Neural cell (in vitro differentiated cells): ENCODE measurements around the gene GAST. TPM values are rescaled to one million over a fixed set of nuclear protein-coding genes. Genes with fewer than 3 reads are reported as not detected.

Experiments
- H2AFZ ChIP-seq: fragments of 200-600, 300-800 bp; sonication (generic), shearing (Covaris generic); 2 replicates; pipeline ENCODE4 v1.6.0; 2014; ENCODE audit warnings: low read depth, mild to moderate bottlenecking, antibody characterized with exemption, low read length, moderate library complexity
- H3F3A ChIP-seq: fragments of 200-600 bp; shearing (Covaris generic); 2 replicates; pipeline ENCODE4 v1.6.1; 2016; ENCODE audit warnings: mild to moderate bottlenecking, moderate library complexity, mixed read lengths, antibody characterized with exemption, low read length; ENCODE audit not compliant: insufficient read depth, poor library complexity, severe bottlenecking
- H3K27ac ChIP-seq: fragments of 200-600, 300-800 bp; sonication (generic), shearing (Covaris generic); 2 replicates; pipeline ENCODE4 v1.5.1; 2014; ENCODE audit warnings: mild to moderate bottlenecking, low read length, moderate library complexity
- H3K27me3 ChIP-seq: fragments of 300-800, 200-600 bp; sonication (generic), shearing (Covaris generic); 2 replicates; pipeline ENCODE4 v1.6.0; 2014; ENCODE audit warnings: mild to moderate bottlenecking, low read depth, low read length, moderate library complexity; ENCODE audit not compliant: insufficient read depth
- H3K36me3 ChIP-seq: fragments of 300-800, 200-600 bp; sonication (generic), shearing (Covaris generic); 2 replicates; pipeline ENCODE4 v1.5.1; 2014; ENCODE audit warnings: mild to moderate bottlenecking, antibody characterized with exemption, low read length, moderate library complexity; ENCODE audit not compliant: insufficient read depth
- H3K4me2 ChIP-seq: fragments of 300-800, 200-600 bp; sonication (generic), shearing (Covaris generic); 2 replicates; pipeline ENCODE4 v1.6.0; 2014; ENCODE audit warnings: mild to moderate bottlenecking, low read length
- H3K4me3 ChIP-seq: fragments of 300-800, 200-600 bp; sonication (generic), shearing (Covaris generic); 2 replicates; pipeline ENCODE4 v1.5.1; 2014; ENCODE audit warnings: mild to moderate bottlenecking, low read length, moderate library complexity
- H3K79me2 ChIP-seq: fragments of 200-600 bp; shearing (Covaris generic); replicated peaks from 2 replicates; pipeline ENCODE4 v1.6.0; 2014; ENCODE audit warnings: mild to moderate bottlenecking, low read length, moderate library complexity; ENCODE audit not compliant: insufficient read depth
- H3K9ac ChIP-seq: fragments of 300-800, 200-600 bp; sonication (generic), shearing (Covaris generic); 2 replicates; pipeline ENCODE4 v1.6.1; 2016; ENCODE audit warnings: mild to moderate bottlenecking, low read length, mixed read lengths
- H3K9me2 ChIP-seq: fragments of 200-600 bp; shearing (Covaris generic); 2 replicates; pipeline ENCODE4 v1.6.1; 2016; ENCODE audit warnings: mild to moderate bottlenecking, low read length, mixed read lengths; ENCODE audit not compliant: insufficient read depth
- H3K9me3 ChIP-seq: fragments of 200-600, 300-800 bp; sonication (generic), shearing (Covaris generic); 2 replicates; pipeline ENCODE4 v1.6.1; 2016; ENCODE audit warnings: mild to moderate bottlenecking, mixed run types, low read length, moderate library complexity, mixed read lengths
- H4K20me1 ChIP-seq: fragments of 200-600 bp; shearing (Covaris generic); 2 replicates; pipeline ENCODE4 v1.6.1; 2016; ENCODE audit warnings: mild to moderate bottlenecking, mixed run types; ENCODE audit not compliant: insufficient read depth
- EP300 ChIP-seq: fragments of 450-650 bp; conservative IDR thresholded peaks from 2 replicates; pipeline ENCODE4 v1.6.1; 2014; ENCODE audit warnings: antibody characterized with exemption, mild to moderate bottlenecking, moderate library complexity; ENCODE audit not compliant: poor library complexity, severe bottlenecking
- EZH2 ChIP-seq: fragments of 200-600, 300-800 bp; shearing (Covaris generic), sonication (generic); IDR thresholded peaks from 2 replicates; pipeline ENCODE4 v1.6.1; 2014; ENCODE audit warnings: antibody characterized with exemption, low read length, borderline replicate concordance, mild to moderate bottlenecking; ENCODE audit not compliant: insufficient read depth, poor library complexity, severe bottlenecking
- MXI1 ChIP-seq: fragments of 450-650 bp; conservative IDR thresholded peaks from 2 replicates; pipeline ENCODE4 v1.6.1; 2014; ENCODE audit warnings: antibody characterized with exemption, mild to moderate bottlenecking; ENCODE audit not compliant: poor library complexity, severe bottlenecking
- POLR2AphosphoS5 ChIP-seq: IDR thresholded peaks from 2 replicates; pipeline ENCODE4 v1.6.1; 2012
- RAD21 ChIP-seq: fragments of 450-650 bp; conservative IDR thresholded peaks from 2 replicates; pipeline ENCODE4 v1.6.1; 2014; ENCODE audit warnings: antibody characterized with exemption, mild to moderate bottlenecking, moderate library complexity
- REST ChIP-seq: IDR thresholded peaks from 2 replicates; pipeline ENCODE4 v1.6.1; 2012; ENCODE audit warnings: borderline replicate concordance
- SMC3 ChIP-seq: fragments of 450-650 bp; conservative IDR thresholded peaks from 2 replicates; pipeline ENCODE4 v1.6.1; 2014; ENCODE audit warnings: antibody characterized with exemption, mild to moderate bottlenecking, moderate library complexity; ENCODE audit not compliant: poor library complexity
- TAF1 ChIP-seq: IDR thresholded peaks from 2 replicates; pipeline ENCODE4 v1.6.1; 2012; ENCODE audit warnings: low read depth
- polyA plus RNA-seq: library from polyadenylated mRNA; depleted of rRNA; stranded (reverse); fragments of >200 nt; gene quantifications from 2 replicates; pipeline ENCODE4 v1.2.3, GENCODE V29; 2014
- TF ChIP-seq, protein P1 (sequence below): fragments of 450-650 bp; IDR thresholded peaks from 2 replicates; pipeline ENCODE4 v1.5.1; 2014; ENCODE audit warnings: antibody characterized with exemption, mild to moderate bottlenecking, moderate library complexity; ENCODE audit not compliant: poor library complexity, severe bottlenecking

The GAST gene
- polyA plus RNA-seq, 1 donor from 2014 or later: not detected

GRCh38 chr17:41723801-41724475, 11.8 kb downstream of the GAST start:
- H3K79me2 ChIP-seq: no peaks in the 10 kb centered on the region
- TF ChIP-seq, protein P1, sequence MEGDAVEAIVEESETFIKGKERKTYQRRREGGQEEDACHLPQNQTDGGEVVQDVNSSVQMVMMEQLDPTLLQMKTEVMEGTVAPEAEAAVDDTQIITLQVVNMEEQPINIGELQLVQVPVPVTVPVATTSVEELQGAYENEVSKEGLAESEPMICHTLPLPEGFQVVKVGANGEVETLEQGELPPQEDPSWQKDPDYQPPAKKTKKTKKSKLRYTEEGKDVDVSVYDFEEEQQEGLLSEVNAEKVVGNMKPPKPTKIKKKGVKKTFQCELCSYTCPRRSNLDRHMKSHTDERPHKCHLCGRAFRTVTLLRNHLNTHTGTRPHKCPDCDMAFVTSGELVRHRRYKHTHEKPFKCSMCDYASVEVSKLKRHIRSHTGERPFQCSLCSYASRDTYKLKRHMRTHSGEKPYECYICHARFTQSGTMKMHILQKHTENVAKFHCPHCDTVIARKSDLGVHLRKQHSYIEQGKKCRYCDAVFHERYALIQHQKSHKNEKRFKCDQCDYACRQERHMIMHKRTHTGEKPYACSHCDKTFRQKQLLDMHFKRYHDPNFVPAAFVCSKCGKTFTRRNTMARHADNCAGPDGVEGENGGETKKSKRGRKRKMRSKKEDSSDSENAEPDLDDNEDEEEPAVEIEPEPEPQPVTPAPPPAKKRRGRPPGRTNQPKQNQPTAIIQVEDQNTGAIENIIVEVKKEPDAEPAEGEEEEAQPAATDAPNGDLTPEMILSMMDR: no peak
- TF ChIP-seq TAF1 (no peak), EP300 (no peak), REST (no peak), EZH2 (no peak), SMC3 (no peak), POLR2AphosphoS5 (no peak), RAD21 (no peak), MXI1 (no peak)
- H3K4me3 ChIP-seq: no peak overlapping the region
- no peaks in the 10 kb centered on the region for H3K9me3 ChIP-seq
- no peak overlapping the region for H2AFZ ChIP-seq
- H3F3A ChIP-seq: no peaks in the 10 kb centered on the region
- no peak overlapping the region for H3K27ac ChIP-seq
- H3K9ac ChIP-seq: no peak overlapping the region
- no peak overlapping the region for H3K4me2 ChIP-seq
- H3K9me2 ChIP-seq: no peaks in the 10 kb centered on the region
- H3K27me3 ChIP-seq: no peaks in the 10 kb centered on the region
- H4K20me1 ChIP-seq: no peaks in the 10 kb centered on the region
- H3K36me3 ChIP-seq: no peaks in the 10 kb centered on the region

GRCh38 chr17:41724476-41725050, 12.4 kb downstream of the GAST start:
- H3K9me2 ChIP-seq: no peaks in the 10 kb centered on the region
- H3K27ac ChIP-seq: no peak overlapping the region
- no peak overlapping the region for H2AFZ ChIP-seq
- no peak overlapping the region for H3K9ac ChIP-seq
- no peaks in the 10 kb centered on the region for H3K27me3 ChIP-seq
- no peak overlapping the region for H3K4me2 ChIP-seq
- H3K36me3 ChIP-seq: no peaks in the 10 kb centered on the region
- no peaks in the 10 kb centered on the region for H4K20me1 ChIP-seq
- H3K79me2 ChIP-seq: no peaks in the 10 kb centered on the region
- no peak overlapping the region for H3K4me3 ChIP-seq
- H3K9me3 ChIP-seq: no peaks in the 10 kb centered on the region
- no peak for TF ChIP-seq EZH2
- no peak for TF ChIP-seq RAD21
- TF ChIP-seq REST: no peak
- TF ChIP-seq MXI1: no peak
- TF ChIP-seq, protein P1: no peak
- TF ChIP-seq POLR2AphosphoS5: no peak
- no peak for TF ChIP-seq EP300
- TF ChIP-seq SMC3: no peak
- no peak for TF ChIP-seq TAF1
- H3F3A ChIP-seq: no peaks in the 10 kb centered on the region
